Gastroesophageal sphincter (tissue), 3 donors: Measurements from ENCODE around the gene GAPVD1.

Experiments
- POLR2A ChIP-seq, 2 donors: fragments of 450-650 bp; IDR thresholded peaks; one replicate each; pipeline ENCODE4 v1.6.1; 2017; ENCODE audit warnings: antibody characterized with exemption in 2 of 2, mild to moderate bottlenecking in 2 of 2, moderate library complexity in 1 of 2
- POLR2AphosphoS5 ChIP-seq: sonication (generic); formaldehyde crosslinking; IDR thresholded peaks from one replicate; pipeline ENCODE4 v1.6.1; 2017; ENCODE audit warnings: antibody characterized with exemption
- TF ChIP-seq, protein P1 (sequence below), 4 experiments: fragments of 200-600 bp in 2 of 4; fragments of 450-650 bp in 2 of 4; sonication (generic) in 1 of 4; IDR thresholded peaks; one replicate each; pipeline ENCODE4 v1.5.1; 2017 to 2019; ENCODE audit warnings: antibody characterized with exemption in 4 of 4, mild to moderate bottlenecking in 2 of 4, moderate library complexity in 2 of 4

DNA sequence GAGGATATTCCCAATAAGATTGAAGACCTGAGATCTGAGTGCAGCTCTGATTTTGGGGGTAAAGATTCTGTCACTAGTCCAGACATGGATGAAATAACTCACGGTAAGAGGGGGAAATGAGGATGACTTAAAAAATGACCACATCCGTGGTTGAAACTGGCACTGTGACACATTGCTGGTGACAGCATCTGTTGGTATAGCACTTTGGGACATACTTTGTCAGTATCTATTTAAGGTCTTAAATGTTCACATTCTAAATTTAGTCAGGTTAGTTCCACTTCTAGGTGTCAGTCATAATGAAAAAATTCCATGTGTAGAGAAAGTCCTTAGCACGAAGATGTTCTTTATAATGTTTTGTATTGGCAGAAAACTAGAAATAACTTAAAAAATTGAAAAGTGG lies 70.9 kb downstream of the GAPVD1 start:
- TF ChIP-seq POLR2A (IDR thresholded peaks at IDR 0.05) (no peak), POLR2AphosphoS5 (no peak)
- TF ChIP-seq, protein P1, sequence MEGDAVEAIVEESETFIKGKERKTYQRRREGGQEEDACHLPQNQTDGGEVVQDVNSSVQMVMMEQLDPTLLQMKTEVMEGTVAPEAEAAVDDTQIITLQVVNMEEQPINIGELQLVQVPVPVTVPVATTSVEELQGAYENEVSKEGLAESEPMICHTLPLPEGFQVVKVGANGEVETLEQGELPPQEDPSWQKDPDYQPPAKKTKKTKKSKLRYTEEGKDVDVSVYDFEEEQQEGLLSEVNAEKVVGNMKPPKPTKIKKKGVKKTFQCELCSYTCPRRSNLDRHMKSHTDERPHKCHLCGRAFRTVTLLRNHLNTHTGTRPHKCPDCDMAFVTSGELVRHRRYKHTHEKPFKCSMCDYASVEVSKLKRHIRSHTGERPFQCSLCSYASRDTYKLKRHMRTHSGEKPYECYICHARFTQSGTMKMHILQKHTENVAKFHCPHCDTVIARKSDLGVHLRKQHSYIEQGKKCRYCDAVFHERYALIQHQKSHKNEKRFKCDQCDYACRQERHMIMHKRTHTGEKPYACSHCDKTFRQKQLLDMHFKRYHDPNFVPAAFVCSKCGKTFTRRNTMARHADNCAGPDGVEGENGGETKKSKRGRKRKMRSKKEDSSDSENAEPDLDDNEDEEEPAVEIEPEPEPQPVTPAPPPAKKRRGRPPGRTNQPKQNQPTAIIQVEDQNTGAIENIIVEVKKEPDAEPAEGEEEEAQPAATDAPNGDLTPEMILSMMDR (IDR thresholded peaks at IDR 0.05), result no peak
